Stimulated activated CD4-positive, alpha-beta T cell treated with anti-CD3 and anti-CD28 coated beads, TNF-alpha, amount 100 ng/mL, for 48 hours (primary cell): ENCODE data around the gene TMEM209.
"Not testable (repeated sequence)": the region's sequence is repeated elsewhere in the genome, so short reads cannot be mapped to it uniquely, and the experiment has no call there.

ENCODE experiments used
- DNase-seq, 3 donors: peaks; one replicate each; pipeline ENCODE4 v3.0.0-alpha.2; 2020; ENCODE audit warnings: low read depth in 3 of 3

Gene TMEM209

DNA sequence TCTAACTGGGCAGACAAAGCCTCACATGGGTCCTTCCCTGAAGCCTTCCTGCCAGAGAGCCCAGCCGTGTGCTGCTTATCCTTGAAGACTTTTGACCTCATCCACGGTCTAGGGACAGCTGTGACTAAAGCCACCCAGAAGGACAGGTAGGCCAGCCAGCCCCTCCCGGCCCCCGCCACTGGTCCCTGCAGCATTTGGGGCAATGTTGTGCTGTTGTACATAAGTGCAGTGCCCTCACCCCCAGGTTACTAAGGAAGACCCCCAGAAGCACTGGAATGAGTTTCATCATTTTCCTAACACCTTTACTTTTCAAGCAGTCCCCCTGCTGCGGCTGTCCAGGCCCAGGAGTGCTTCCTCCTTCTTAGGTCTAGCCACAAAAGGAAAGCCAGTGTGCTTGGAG lies 43.0 kb downstream of the TMEM209 start:
- no peak for DNase-seq

GRCh38 chr7:130160455-130160854 lies 44.8 kb downstream of the TMEM209 start:
- DNase-seq = no peak

GRCh38 chr7:130160023-130160422 lies 45.2 kb downstream of the TMEM209 start:
- DNase-seq = no peak

- no peak for DNase-seq
Measured at GRCh38 chr7:130157700-130158099, 47.5 kb downstream of the TMEM209 start.

GRCh38 chr7:130156140-130156539 lies 49.1 kb downstream of the TMEM209 start:
- DNase-seq = no peak

DNA sequence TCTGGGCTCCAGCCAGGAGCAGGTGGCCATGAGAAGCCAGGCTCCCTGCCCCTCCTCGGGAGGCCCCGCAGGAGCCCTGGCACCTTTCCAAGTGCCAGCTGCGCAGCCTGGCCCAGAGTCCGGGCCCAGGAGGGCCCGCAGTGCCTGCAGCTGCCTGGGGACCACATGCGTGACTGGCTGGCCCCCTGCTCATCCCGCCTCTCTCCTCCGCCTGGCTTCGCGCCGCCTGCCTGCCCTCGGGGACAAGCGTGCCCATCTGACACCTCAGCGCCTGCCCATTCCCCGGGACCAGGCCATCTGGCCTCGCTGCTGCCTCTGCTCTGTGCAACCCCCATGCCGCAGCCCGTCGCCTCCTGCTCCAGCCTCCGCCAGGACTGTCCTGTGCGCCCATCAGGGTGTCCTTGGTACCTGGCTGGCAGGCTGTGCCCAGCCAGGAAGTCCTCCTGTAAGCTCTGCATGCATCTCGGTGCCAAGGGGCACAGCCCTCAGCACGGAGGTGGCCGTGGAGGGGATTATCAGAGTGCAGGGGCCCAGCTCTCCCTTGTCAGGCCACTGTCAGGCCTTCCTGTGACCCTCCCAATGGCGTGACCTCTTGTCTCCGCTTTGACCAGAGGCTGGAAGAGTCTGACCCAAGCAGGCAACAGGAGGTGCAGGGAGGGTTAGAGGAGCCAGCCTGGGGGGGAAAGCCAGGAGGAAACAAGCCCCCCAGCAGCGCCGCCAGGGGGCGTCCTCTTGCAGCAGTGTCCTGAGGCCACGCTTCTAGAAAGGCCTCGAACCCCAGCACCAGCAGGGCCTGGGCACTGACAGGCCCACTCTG lies 50.5 kb downstream of the TMEM209 start:
- no peak for DNase-seq

GRCh38 chr7:130154131-130154500 lies 51.1 kb downstream of the TMEM209 start:
- DNase-seq = no peak

- no peak for DNase-seq
Measured at GRCh38 chr7:130153211-130153908, 51.8 kb downstream of the TMEM209 start.

DNA sequence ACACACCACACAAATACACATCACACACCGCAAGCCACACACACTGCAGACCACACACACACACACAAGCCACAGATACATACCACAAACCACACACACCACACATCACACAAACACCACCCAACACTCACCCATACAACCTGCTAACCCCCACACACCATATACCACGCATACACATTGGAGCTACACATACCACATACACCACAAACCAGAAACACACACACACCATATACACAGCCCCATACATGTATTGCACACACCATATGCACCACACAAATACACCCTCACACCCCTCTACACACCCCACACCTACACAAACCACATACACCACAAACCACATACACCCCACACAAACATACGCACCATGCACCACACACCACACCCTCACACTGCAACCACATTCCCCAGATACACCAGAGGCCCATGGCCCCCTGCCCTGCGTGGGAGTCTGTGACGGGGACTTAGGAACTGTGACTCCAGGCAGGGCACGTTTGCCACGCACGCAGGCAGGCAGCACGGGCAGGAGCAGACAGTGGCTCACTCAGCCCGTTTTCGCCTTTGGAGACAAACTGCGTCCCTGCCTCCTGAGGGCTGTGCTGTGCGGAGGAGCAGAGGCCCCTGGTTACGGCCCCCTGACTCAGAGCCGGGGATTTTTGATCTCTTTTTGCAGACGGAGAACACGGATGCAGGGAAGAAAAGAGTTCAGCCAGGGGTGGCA lies 52.6 kb downstream of the TMEM209 start:
- no peak for DNase-seq

DNA sequence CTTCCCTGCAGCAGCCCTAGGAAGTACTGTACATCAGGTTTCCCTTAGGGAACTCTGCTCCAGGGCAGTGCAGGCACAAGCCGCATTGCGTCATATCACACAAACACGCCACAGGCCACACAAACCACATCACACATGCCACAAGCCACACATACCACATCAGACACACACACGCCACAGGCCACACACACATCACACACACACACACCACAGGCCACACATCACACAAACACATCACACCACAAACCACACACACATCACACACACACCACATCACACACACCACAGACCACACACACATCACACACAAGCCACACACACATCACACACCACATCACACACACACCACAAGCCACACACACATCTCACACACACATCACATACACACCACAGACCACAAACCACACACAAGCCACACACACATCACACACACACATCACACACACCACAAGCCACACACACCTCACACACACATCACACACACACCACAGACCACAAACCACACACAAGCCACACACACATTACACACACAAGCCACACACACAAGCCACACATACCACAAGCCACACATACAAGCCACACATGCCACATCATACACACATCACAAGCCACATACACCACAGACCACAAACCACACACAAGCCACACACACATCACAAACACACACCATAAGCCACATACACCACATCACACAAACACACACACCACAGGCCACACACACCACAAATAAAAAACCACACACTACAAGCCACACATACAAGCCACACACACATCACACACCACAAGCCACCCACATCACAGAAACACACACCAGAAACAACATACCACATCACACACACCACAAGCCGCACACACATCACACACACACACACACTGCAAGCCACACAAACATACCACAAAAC lies 53.4 kb downstream of the TMEM209 start:
- DNase-seq = no peak

GRCh38 chr7:130150587-130150986 lies 54.6 kb downstream of the TMEM209 start:
- DNase-seq = no peak

GRCh38 chr7:130149281-130150139 lies 55.7 kb downstream of the TMEM209 start:
- DNase-seq = no peak

- DNase-seq = no peak
Measured at GRCh38 chr7:130148561-130148960, 56.6 kb downstream of the TMEM209 start.

GRCh38 chr7:130147710-130148325 lies 57.4 kb downstream of the TMEM209 start:
- no peak for DNase-seq

DNA sequence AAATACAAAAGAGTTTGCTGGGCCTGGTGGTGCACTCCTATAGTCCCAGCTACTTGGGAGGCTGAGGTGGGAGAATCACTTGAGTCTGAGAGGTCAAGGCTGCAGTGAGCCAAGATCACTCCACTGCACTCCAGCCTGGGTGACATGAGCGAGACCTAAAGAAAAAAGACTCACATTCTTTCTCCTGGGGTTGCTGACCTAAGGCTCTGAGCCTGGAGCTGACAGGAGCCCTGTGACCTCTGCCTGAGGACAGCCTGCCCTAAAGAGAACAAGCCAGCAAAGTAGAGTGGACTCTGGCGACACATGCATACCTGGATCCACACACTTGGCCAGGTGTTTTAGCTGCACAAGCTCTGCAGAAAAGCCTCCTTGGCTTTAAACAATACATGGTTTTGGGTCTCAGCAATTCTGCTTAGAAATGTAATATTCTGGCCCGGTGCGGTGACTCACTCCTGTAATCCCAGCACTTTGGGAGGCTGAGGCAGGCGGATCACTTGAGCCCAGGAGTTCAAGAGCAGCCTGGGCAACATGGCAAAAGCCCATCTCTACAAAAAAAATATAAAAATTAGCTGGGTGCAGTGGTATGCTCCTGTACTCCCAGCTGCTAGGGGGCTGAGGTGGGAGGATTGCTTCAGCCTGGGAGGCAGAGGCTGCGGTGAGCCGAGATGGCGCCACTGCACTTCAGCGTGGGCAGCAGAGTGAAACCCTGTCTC lies 58.4 kb downstream of the TMEM209 start:
- no peak for DNase-seq

DNA sequence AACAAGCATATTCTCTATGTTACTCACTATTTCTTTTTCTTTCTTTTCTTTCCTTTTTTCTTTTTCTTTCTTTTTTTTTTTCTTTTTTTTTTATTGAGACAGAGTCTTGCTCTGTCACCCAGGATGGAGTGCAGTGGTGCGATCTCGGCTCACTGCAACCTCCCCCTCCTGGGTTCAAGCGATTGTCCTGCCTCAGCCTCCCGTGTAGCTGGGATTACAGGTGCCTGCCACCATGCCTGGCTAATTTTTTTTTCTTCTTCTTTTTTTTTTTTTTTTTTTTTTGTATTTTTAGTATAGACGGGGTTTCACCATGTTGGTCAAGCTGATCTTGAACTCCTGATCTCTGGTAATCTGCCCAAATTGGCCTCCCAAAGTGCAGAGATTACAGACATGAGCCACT lies 59.1 kb downstream of the TMEM209 start:
- DNase-seq = not testable (repeated sequence)

DNA sequence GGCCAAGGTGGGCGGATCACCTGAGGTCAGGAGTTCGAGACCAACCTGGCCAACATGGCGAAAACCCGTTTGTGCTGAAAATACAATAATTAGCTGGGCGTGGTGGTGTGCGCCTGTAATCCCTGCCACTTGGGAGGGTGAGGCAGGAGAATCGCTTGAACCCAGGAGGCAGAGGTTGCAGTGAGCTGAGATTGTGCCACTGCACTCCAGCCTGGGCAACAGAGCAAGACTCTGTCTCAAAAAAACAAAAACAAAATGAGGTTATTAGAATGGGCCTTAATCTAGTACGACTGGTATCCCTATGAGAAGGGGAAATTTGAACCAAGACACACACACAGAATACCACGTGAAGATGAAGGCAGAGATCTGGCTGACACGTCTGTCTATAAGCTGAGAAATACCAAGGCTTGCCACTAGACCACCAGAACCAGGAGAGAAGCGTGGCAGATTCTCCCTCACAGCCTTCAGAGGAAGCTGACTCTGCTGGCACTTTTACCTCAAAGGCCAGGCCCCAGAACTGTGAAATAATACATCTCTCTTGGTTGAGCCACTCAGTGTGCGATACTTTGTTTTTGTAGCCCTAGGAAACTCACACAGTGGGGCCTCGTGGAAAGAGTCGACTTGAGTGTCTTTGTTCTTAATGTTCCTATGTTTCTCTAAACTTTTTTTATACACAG lies 59.6 kb downstream of the TMEM209 start:
- no peak for DNase-seq

- DNase-seq = no peak
Measured at GRCh38 chr7:130144312-130145171, 60.7 kb downstream of the TMEM209 start.
